Measurements from ENCODE around the gene NUBP2. TPM values are rescaled to one million over a fixed set of nuclear protein-coding genes. Genes with fewer than 3 reads are reported as not detected.
A peak's percentile ranks its signal among the peaks of the same experiment; 100 is the strongest.

The NUBP2 gene
- total and polyA plus RNA-seq, 8 donors, result 14.7 to 171 (median 67.7) TPM

- Histone ChIP-seq H3K9me3 (peaks cover 0 to 13% (median 9%) of the 10 kb centered on the region in 4 donors), H3K4me1 (no peaks in the 10 kb centered on the region), H3K27ac (no peak overlapping the region), H3K4me3 (no peak overlapping the region), H3K36me3 (peaks cover 0 to 16% (median 4%) of the 10 kb centered on the region in 4 donors), H3K27me3 (no peaks in the 10 kb centered on the region)
- DNase-seq, result peak in 1 of 2 donors; percentile 1
- WGBS, 5 donors, result 81 to 89% (median 85%) methylated on average over 10 of the region's 10 CpGs
- intact Hi-C loops (cut with DNase I; ENCODE audit: low total_unique reads), result no loop called here
- TF ChIP-seq, protein P1, sequence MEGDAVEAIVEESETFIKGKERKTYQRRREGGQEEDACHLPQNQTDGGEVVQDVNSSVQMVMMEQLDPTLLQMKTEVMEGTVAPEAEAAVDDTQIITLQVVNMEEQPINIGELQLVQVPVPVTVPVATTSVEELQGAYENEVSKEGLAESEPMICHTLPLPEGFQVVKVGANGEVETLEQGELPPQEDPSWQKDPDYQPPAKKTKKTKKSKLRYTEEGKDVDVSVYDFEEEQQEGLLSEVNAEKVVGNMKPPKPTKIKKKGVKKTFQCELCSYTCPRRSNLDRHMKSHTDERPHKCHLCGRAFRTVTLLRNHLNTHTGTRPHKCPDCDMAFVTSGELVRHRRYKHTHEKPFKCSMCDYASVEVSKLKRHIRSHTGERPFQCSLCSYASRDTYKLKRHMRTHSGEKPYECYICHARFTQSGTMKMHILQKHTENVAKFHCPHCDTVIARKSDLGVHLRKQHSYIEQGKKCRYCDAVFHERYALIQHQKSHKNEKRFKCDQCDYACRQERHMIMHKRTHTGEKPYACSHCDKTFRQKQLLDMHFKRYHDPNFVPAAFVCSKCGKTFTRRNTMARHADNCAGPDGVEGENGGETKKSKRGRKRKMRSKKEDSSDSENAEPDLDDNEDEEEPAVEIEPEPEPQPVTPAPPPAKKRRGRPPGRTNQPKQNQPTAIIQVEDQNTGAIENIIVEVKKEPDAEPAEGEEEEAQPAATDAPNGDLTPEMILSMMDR (IDR thresholded peaks at IDR 0.05), result no peak
- TF ChIP-seq POLR2A (IDR thresholded peaks at IDR 0.05) (no peak), EP300 (IDR thresholded peaks at IDR 0.05) (no peak), POLR2AphosphoS5 (IDR thresholded peaks at IDR 0.05) (no peak)
Observed at GRCh38 chr16:1800701-1801100, 17.9 kb downstream of the NUBP2 start.

DNA sequence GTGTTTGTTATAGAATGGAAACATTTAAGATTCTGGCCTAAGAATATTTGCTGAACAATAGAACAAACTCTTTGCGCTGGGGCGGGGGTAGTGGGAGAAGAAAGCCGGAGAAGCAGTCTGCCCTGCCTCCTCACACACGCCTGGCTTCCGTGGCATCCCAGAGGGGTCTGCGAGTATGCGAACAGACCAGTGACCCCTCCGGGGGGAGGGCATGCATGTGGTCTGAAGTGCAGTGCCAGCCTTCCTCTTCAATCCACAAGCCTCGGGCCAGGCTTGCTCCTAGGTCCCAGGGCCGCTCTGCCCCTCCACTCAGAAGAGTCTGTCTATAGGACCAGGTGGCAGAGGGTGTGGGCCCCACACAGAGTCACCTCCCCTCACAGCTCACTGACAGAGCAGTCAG is 24.9 kb downstream of the NUBP2 start:
- H3K9me3 ChIP-seq, result no peaks in the 10 kb centered on the region
- DNase-seq, result no peak
- no peak overlapping the region for H3K4me3 ChIP-seq
- H3K27ac ChIP-seq, result no peak overlapping the region
- intact Hi-C loops (cut with DNase I; ENCODE audit: low total_unique reads), result no loop called here
- H3K27me3 ChIP-seq, result no peaks in the 10 kb centered on the region
- 83 to 92% (median 88%) methylated on average over 8 to 10 of the region's 10 CpGs for WGBS, 5 donors
- H3K4me1 ChIP-seq, result peaks cover 0 to 7% (median 4%) of the 10 kb centered on the region in 4 donors
- H3K36me3 ChIP-seq, result peaks cover 24 to 67% (median 53%) of the 10 kb centered on the region in 4 donors
- no peak for TF ChIP-seq EP300 (IDR thresholded peaks at IDR 0.05)
- TF ChIP-seq, protein P1 (IDR thresholded peaks at IDR 0.05), result no peak
- TF ChIP-seq POLR2AphosphoS5 (IDR thresholded peaks at IDR 0.05), result no peak
- TF ChIP-seq POLR2A (IDR thresholded peaks at IDR 0.05), result no peak

DNA sequence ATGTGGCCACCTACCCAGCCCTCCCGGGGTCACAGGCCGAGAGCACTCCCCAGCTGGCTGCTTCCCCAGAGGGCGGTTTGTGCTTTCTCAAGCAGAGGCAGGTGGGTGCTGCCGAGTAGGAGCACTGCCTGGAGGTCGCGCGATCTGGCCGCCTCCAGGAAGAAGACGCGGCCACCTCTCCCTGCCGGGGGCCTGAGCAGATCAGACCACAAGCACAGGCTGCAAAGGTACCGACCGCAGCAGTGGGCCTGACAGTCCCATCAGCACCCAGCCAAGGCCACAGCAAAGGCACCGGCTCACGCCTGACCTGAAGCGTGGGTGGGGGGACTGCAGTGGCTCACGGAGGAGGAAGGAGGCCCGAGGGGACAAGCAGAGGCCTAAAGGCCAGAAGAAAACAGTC is 25.9 kb downstream of the NUBP2 start:
- no peak overlapping the region for H3K4me3 ChIP-seq
- H3K36me3 ChIP-seq, result peaks cover 24 to 73% (median 56%) of the 10 kb centered on the region in 4 donors
- TF ChIP-seq EP300 (IDR thresholded peaks at IDR 0.05), result no peak
- TF ChIP-seq POLR2A (IDR thresholded peaks at IDR 0.05), result no peak
- no peak for TF ChIP-seq POLR2AphosphoS5 (IDR thresholded peaks at IDR 0.05)
- TF ChIP-seq, protein P1 (IDR thresholded peaks at IDR 0.05), result no peak
- intact Hi-C loops (cut with DNase I; ENCODE audit: low total_unique reads), result no loop called here
- no peak for DNase-seq
- 74 to 88% (median 81%) methylated on average over 14 to 18 of the region's 18 CpGs for WGBS, 5 donors
- no peaks in the 10 kb centered on the region for H3K9me3 ChIP-seq
- no peak overlapping the region for H3K27ac ChIP-seq
- H3K27me3 ChIP-seq, result no peaks in the 10 kb centered on the region
- peaks cover 0 to 12% (median 10%) of the 10 kb centered on the region in 4 donors for H3K4me1 ChIP-seq

- intact Hi-C loops (cut with DNase I; ENCODE audit: low total_unique reads), result no loop called here
- DNase-seq, result no peak
- Histone ChIP-seq H3K36me3 (peaks cover 24 to 76% (median 60%) of the 10 kb centered on the region in 4 donors), H3K9me3 (no peaks in the 10 kb centered on the region), H3K4me3 (no peak overlapping the region), H3K27me3 (no peaks in the 10 kb centered on the region), H3K27ac (no peak overlapping the region), H3K4me1 (peaks cover 0 to 12% (median 10%) of the 10 kb centered on the region in 4 donors)
- TF ChIP-seq POLR2AphosphoS5 (IDR thresholded peaks at IDR 0.05), result no peak
- TF ChIP-seq, protein P1 (IDR thresholded peaks at IDR 0.05), result no peak
- TF ChIP-seq EP300 (IDR thresholded peaks at IDR 0.05), result no peak
- TF ChIP-seq POLR2A (IDR thresholded peaks at IDR 0.05), result no peak
- WGBS, 5 donors, result 44 to 82% (median 63%) methylated on average over 23 to 28 of the region's 28 CpGs
Observed at GRCh38 chr16:1809281-1809801, 26.6 kb downstream of the NUBP2 start.
